ENCODE data around the gene SMAD6. TPM values are rescaled to one million over a fixed set of nuclear protein-coding genes. Genes with fewer than 3 reads are reported as not detected.

Gene SMAD6
- total and polyA plus RNA-seq, 10 of the 15 experiments (the other 5 are each of a cell fraction or from before 2014, with no cell fraction given) = under 0.01 to 0.10 (median 0.03) TPM; not detected in 7

- no peaks in the 10 kb centered on the region for H3K9me3 ChIP-seq (replicated peaks; ENCODE audit: control insufficient read depth, insufficient read depth, low read length)
- H3K27me3 ChIP-seq (replicated peaks in 1 of 2; ENCODE audit: control insufficient read depth in 2 of 2, insufficient read depth in 2 of 2, low read length in 1 of 2) = no peaks in the 10 kb centered on the region
- ChIA-PET POLR2A (no interaction called here), SMC1A (ENCODE audit: uncharacterized antibody, unreplicated experiment) (no interaction called here), RAD21 (ENCODE audit: unreplicated experiment) (no interaction called here), CTCF (no interaction called here)
- 40% methylated on average over 3 of the region's 3 CpGs for WGBS (ENCODE audit: insufficient coverage, insufficient replicate concordance, low lambda C conversion rate, missing lambda C conversion rate)
- no peaks in the 10 kb centered on the region for H3K36me3 ChIP-seq (ENCODE audit: control insufficient read depth in 2 of 2, insufficient read depth in 2 of 2, low read length in 1 of 2)
- no peaks in the 10 kb centered on the region for H3K79me2 ChIP-seq (ENCODE audit: control insufficient read depth, insufficient read depth, low read length)
- H3K4me2 ChIP-seq (ENCODE audit: control insufficient read depth, insufficient read depth) = no peak overlapping the region
- FAIRE-seq (no peak), ATAC-seq (no peak), DNase-seq (ENCODE audit: low read depth, low spot score) (no peak)
- H3K27ac ChIP-seq (ENCODE audit: control insufficient read depth, insufficient read depth) = no peak overlapping the region
- intact Hi-C loops (cut with micrococcal nuclease; ENCODE audit: unreplicated experiment) (no loop called here), in situ Hi-C loops (cut with MboI) (no loop called here)
- no peak overlapping the region for H3K4me3 ChIP-seq
- no TSS peak for BruUV-seq (replicated peaks)
- TF ChIP-seq, protein P1, sequence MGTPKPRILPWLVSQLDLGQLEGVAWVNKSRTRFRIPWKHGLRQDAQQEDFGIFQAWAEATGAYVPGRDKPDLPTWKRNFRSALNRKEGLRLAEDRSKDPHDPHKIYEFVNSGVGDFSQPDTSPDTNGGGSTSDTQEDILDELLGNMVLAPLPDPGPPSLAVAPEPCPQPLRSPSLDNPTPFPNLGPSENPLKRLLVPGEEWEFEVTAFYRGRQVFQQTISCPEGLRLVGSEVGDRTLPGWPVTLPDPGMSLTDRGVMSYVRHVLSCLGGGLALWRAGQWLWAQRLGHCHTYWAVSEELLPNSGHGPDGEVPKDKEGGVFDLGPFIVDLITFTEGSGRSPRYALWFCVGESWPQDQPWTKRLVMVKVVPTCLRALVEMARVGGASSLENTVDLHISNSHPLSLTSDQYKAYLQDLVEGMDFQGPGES (IDR thresholded peaks at IDR 0.05) = no peak
- TF ChIP-seq STAT3 (IDR thresholded peaks at IDR 0.05; ENCODE audit: low read depth, low read length) (no peak), YY1 (IDR thresholded peaks at IDR 0.05; ENCODE audit: low read depth, low read length) (no peak), HDAC2 (IDR thresholded peaks at IDR 0.05) (no peak), RAD51 (IDR thresholded peaks at IDR 0.05) (no peak), JUND (IDR thresholded peaks at IDR 0.05; ENCODE audit: low read depth, low read length) (no peak), NRF1 (conservative IDR thresholded peaks at IDR 0.05; ENCODE audit: low read depth, low read length) (no peak), ZZZ3 (IDR thresholded peaks at IDR 0.05; ENCODE audit: control insufficient read depth, insufficient read length, low read depth) (no peak), EED (IDR thresholded peaks at IDR 0.05; ENCODE audit: low read depth) (no peak), NR2C2 (IDR thresholded peaks at IDR 0.05; ENCODE audit: borderline replicate concordance, control insufficient read depth, insufficient read length, low read depth) (no peak)
- TF ChIP-seq, protein P2, sequence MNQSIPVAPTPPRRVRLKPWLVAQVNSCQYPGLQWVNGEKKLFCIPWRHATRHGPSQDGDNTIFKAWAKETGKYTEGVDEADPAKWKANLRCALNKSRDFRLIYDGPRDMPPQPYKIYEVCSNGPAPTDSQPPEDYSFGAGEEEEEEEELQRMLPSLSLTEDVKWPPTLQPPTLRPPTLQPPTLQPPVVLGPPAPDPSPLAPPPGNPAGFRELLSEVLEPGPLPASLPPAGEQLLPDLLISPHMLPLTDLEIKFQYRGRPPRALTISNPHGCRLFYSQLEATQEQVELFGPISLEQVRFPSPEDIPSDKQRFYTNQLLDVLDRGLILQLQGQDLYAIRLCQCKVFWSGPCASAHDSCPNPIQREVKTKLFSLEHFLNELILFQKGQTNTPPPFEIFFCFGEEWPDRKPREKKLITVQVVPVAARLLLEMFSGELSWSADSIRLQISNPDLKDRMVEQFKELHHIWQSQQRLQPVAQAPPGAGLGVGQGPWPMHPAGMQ (IDR thresholded peaks at IDR 0.05; ENCODE audit: borderline replicate concordance) = no peak
- no peak overlapping the region for H2AFZ ChIP-seq (ENCODE audit: control insufficient read depth, low read depth, low read length)
- no peak overlapping the region for H3K9ac ChIP-seq (ENCODE audit: control insufficient read depth, insufficient read depth, low read length)
- H3K4me1 ChIP-seq (ENCODE audit: control insufficient read depth, insufficient read depth, low read length) = no peaks in the 10 kb centered on the region
- no peaks in the 10 kb centered on the region for H4K20me1 ChIP-seq (ENCODE audit: control insufficient read depth, insufficient read depth)
Observed at GRCh38 chr15:66816201-66816600, 114.2 kb downstream of the SMAD6 start.

Measured in GM12878 (cell line).